GM19372 (cell line): Measurements from ENCODE around the gene NEUROD4.
"Not testable (repeated sequence)": the region's sequence is repeated elsewhere in the genome, so short reads cannot be mapped to it uniquely, and the experiment has no call there.

Source experiments
- ATAC-seq: cut with Tn5 transposase; IDR thresholded peaks from one replicate; pipeline ENCODE4 v1.9.1; 2021; ENCODE audit warnings: mild to moderate bottlenecking, low read depth, moderate library complexity; ENCODE audit not compliant: unreplicated experiment

Gene NEUROD4

GRCh38 chr12:55019784-55020183 is at the start of gene NEUROD4:
Gene NEUROD4, plus strand, starts transcription at chr12:55019974. Its CDS starts 6,466 bp downstream, at chr12:55026440.
- ATAC-seq: peak; percentile 70

GRCh38 chr12:54970741-54971140 is 49.0 kb upstream of the NEUROD4 start:
- ATAC-seq: no peak

GRCh38 chr12:54973556-54973955 is 46.2 kb upstream of the NEUROD4 start:
- ATAC-seq: no peak

- ATAC-seq: no peak
These were observed 45.5 kb upstream of the NEUROD4 start for GRCh38 chr12:54974279-54974678.

GRCh38 chr12:54975272-54975671 is 44.5 kb upstream of the NEUROD4 start:
- no peak for ATAC-seq

- ATAC-seq: no peak
These were observed 43.9 kb upstream of the NEUROD4 start for GRCh38 chr12:54975875-54976274.

- no peak for ATAC-seq
These were observed 42.6 kb upstream of the NEUROD4 start for GRCh38 chr12:54977155-54977554.

- ATAC-seq: no peak
These were observed 41.9 kb upstream of the NEUROD4 start for GRCh38 chr12:54977857-54978256.

GRCh38 chr12:54980341-54980740 is 39.4 kb upstream of the NEUROD4 start:
- ATAC-seq: no peak

GRCh38 chr12:54981796-54982195 is 38.0 kb upstream of the NEUROD4 start:
- ATAC-seq: peak; percentile 34

GRCh38 chr12:54983536-54984101 is 36.2 kb upstream of the NEUROD4 start:
- ATAC-seq: no peak

- peak; percentile 86 for ATAC-seq
These were observed 35.0 kb upstream of the NEUROD4 start, which contains the start of gene TESPA1 for GRCh38 chr12:54984658-54985376. Gene TESPA1, minus strand, starts transcription at chr12:54984762. Its CDS starts 10,200 bp downstream, at chr12:54974562.

- ATAC-seq: not testable (repeated sequence)
These were observed 33.0 kb upstream of the NEUROD4 start for GRCh38 chr12:54986773-54987172.

GRCh38 chr12:54987611-54988231 is 32.1 kb upstream of the NEUROD4 start:
- ATAC-seq: no peak

GRCh38 chr12:54988402-54989054 is 31.2 kb upstream of the NEUROD4 start:
- no peak for ATAC-seq

GRCh38 chr12:54989829-54990228 is 29.9 kb upstream of the NEUROD4 start:
- no peak for ATAC-seq

- peak; percentile 69 for ATAC-seq
These were observed 28.4 kb upstream of the NEUROD4 start for GRCh38 chr12:54991161-54991990.

- peak; percentile 37 for ATAC-seq
These were observed 27.8 kb upstream of the NEUROD4 start for GRCh38 chr12:54991991-54992375.

- ATAC-seq: no peak
These were observed 26.5 kb upstream of the NEUROD4 start for GRCh38 chr12:54993181-54993835.

GRCh38 chr12:54996205-54996604 is 23.6 kb upstream of the NEUROD4 start:
- ATAC-seq: no peak
